Activated CD8-positive, alpha-beta T cell treated with anti-CD3 and anti-CD28 coated beads for 36 hours (primary cell): ENCODE results near the gene FES. TPM values are rescaled to one million over a fixed set of nuclear protein-coding genes. Genes with fewer than 3 reads are reported as not detected.

ENCODE experiments used
- ATAC-seq: fragments of 200-7000 bp; cut with Tn5 transposase; one replicate; pipeline ENCODE4 v1.10.0; 2021; ENCODE audit warnings: mild to moderate bottlenecking, moderate library complexity
- CTCF ChIA-PET: fragments of 350-600 bp; sonication (Branson Sonifier 250); formaldehyde crosslinking; loops from one replicate; lab custom pipeline; 2021; ENCODE audit warnings: antibody characterized with exemption; lab: Charles Lee
- POLR2A ChIA-PET: fragments of 350-600 bp; sonication (Branson Sonifier 250); formaldehyde crosslinking; loops from one replicate; lab custom pipeline; 2021; ENCODE audit warnings: antibody characterized with exemption; lab: Charles Lee
- DNase-seq: peaks from one replicate; pipeline ENCODE4 v3.0.0-alpha.2; 2020
- H3K27ac Mint-ChIP-seq: one replicate; pipeline ENCODE4 v1.8.0; 2021; ENCODE audit warnings: mild to moderate bottlenecking, mixed read lengths
- H3K27me3 Mint-ChIP-seq: one replicate; pipeline ENCODE4 v1.8.0; 2021; ENCODE audit warnings: mixed read lengths
- H3K36me3 Mint-ChIP-seq: one replicate; pipeline ENCODE4 v1.8.0; 2021; ENCODE audit warnings: low read depth, mixed read lengths
- H3K4me1 Mint-ChIP-seq: one replicate; pipeline ENCODE4 v1.8.0; 2021; ENCODE audit warnings: low read depth, mixed read lengths
- H3K4me3 Mint-ChIP-seq: one replicate; pipeline ENCODE4 v1.8.0; 2021; ENCODE audit warnings: mild to moderate bottlenecking, moderate library complexity, mixed read lengths
- H3K9me3 Mint-ChIP-seq: one replicate; pipeline ENCODE4 v1.8.0; 2021; ENCODE audit warnings: mixed read lengths
- intact Hi-C: fragments of 100-400 bp; cut with micrococcal nuclease; formaldehyde crosslinking; loops from one replicate; pipeline ENCODE4 v1.10.0; 2022
- total RNA-seq, 2 experiments: library from RNA; stranded (reverse); gene quantifications; one replicate each; pipeline ENCODE4 v1.2.3, GENCODE V29; 2021
- TF ChIP-seq, protein P1 (sequence below): fragments of 200-600 bp; IDR thresholded peaks from one replicate; pipeline ENCODE4 v1.8.0; 2022; ENCODE audit warnings: antibody characterized with exemption, mild to moderate bottlenecking

The FES gene
- total RNA-seq, 2 experiments from 2014 or later, result 4.1 to 4.6 TPM

DNA sequence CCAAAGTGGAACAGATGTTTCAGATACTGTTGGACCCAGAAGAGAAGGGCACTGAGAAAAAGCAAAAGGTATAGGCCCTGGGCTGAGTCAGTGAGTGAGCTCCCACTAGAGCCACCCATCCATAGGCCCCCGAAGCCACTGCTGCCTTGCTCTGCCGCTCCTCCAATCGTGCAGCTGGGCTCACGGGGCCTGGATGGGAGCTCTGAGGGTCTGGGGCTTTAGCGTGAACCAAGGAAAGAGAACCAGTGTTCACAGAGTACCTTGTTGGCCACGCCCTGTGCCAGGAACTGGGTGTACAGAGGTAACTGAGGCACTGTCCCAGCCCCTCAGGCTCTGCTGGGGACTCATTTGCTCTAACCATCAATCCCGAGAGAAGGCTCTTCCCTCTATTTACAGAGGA is 55.5 kb downstream of the FES start:
- Mint-ChIP-seq H3K4me3 (no peak overlapping the region), H3K27me3 (no peaks in the 10 kb centered on the region), H3K4me1 (peaks cover 11% of the 10 kb centered on the region), H3K27ac (no peak overlapping the region), H3K36me3 (peaks cover 34% of the 10 kb centered on the region), H3K9me3 (no peaks in the 10 kb centered on the region)
- DNase-seq (no peak), ATAC-seq (no peak)
- intact Hi-C loops, result no loop called here
- TF ChIP-seq, protein P1, sequence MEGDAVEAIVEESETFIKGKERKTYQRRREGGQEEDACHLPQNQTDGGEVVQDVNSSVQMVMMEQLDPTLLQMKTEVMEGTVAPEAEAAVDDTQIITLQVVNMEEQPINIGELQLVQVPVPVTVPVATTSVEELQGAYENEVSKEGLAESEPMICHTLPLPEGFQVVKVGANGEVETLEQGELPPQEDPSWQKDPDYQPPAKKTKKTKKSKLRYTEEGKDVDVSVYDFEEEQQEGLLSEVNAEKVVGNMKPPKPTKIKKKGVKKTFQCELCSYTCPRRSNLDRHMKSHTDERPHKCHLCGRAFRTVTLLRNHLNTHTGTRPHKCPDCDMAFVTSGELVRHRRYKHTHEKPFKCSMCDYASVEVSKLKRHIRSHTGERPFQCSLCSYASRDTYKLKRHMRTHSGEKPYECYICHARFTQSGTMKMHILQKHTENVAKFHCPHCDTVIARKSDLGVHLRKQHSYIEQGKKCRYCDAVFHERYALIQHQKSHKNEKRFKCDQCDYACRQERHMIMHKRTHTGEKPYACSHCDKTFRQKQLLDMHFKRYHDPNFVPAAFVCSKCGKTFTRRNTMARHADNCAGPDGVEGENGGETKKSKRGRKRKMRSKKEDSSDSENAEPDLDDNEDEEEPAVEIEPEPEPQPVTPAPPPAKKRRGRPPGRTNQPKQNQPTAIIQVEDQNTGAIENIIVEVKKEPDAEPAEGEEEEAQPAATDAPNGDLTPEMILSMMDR, result no peak
- CTCF ChIA-PET, result interaction anchor here (5.8 to 11.3 kb wide), 2 partner anchors 7 to 17 kb away, joined by 54 to 178 read pairs; partner anchors contain the start of genes HDDC3, RCCD1 and UNC45A
- POLR2A ChIA-PET, result interaction anchor here (13.4 kb wide), 1 partner anchor 16 kb away, joined by 98 read pairs; the partner anchor contains the start of gene RCCD1

DNA sequence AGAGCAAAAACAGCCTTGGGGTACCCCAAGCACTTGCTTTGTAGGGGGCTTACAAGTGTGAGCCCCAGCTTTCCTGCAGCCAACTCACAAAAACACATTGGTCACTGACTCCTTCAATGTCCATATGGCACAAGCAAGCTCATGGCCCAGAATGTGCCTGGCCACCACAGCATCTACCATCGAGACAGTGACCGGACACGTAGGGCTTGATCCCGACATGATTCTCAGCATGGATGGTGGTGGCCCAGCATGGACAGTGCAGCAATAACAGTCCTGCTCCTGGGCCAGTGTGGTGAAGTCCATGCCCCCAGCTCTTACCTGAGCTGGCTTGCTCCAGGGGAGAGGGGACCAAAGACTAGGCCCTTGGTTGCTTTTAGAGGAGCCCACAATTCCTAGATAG is 56.7 kb downstream of the FES start:
- H3K27ac Mint-ChIP-seq, result no peak overlapping the region
- H3K36me3 Mint-ChIP-seq, result peaks cover 38% of the 10 kb centered on the region
- ChIA-PET POLR2A (interaction anchor here (2.7 to 13.4 kb wide), 2 partner anchors 9 to 14 kb away, joined by 13 to 98 read pairs; partner anchors contain the start of genes HDDC3 and RCCD1), CTCF (interaction anchor here (0.7 to 5.8 kb wide), 3 partner anchors 8 to 30 kb away, joined by 3 to 54 read pairs (median 3); partner anchors contain the start of genes HDDC3 and UNC45A)
- no peaks in the 10 kb centered on the region for H3K9me3 Mint-ChIP-seq
- H3K27me3 Mint-ChIP-seq, result no peaks in the 10 kb centered on the region
- TF ChIP-seq, protein P1, result no peak
- ATAC-seq (no peak), DNase-seq (no peak)
- no peak overlapping the region for H3K4me3 Mint-ChIP-seq
- peaks cover 9% of the 10 kb centered on the region for H3K4me1 Mint-ChIP-seq
- intact Hi-C loops, result no loop called here

DNA sequence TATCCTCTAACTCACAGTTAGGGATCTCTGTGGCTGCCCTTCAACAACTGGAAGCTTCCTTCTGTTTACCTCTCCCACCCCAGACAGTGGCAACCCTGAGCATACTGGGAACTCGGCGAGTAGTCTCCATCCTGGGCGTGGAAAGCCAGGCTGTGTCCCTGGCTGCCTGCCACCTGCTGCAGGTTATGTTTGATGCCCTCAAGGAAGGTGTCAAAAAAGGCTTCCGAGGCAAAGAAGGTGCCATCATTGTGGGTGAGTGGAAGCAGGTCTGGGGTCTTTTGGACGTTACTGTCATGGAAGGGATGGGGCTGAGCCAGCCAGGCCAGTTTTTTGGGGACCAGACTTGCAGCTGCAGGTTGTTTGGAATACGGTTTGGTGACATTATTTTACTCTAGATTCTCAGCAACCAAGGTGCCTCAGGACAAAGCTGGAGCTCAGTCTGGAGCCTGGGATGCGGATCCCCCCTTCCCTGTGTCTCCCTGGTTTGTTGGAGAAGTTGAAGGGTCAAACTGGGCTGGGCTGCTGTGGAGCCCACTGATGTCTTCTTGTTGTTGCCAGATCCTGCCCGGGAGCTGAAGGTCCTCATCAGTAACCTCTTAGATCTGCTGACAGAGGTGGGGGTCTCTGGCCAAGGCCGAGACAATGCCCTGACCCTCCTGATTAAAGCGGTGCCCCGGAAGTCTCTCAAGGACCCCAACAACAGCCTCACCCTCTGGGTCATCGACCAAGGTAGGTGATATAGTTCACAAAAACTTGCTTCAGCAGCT is 58.2 kb downstream of the FES start:
- ATAC-seq, result no peak

DNA sequence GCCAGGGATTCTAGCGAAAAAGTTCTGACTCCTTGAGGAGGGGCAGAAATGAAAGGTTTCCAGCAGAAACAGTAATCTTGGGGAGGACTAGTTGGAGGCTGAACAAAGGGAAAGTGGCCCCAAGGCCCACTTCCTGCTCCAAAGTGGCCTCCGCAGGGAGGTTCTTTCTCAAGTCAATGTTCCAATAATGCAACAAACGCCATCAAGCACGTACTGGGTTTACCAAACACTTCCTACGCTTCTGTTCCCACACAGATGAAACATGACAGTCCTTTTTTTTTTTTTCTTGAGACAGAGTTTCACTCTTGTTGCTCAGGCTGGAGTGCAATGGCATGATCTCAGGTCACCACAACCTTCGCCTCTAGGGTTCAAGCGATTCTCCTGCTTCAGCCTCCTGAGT is 60.8 kb downstream of the FES start:
- CTCF ChIA-PET, result interaction anchor here (1.2 to 5.8 kb wide), 3 partner anchors 9 to 12 kb away, joined by 4 to 54 read pairs (median 29); partner anchors contain the start of genes HDDC3, RCCD1 and UNC45A
- intact Hi-C loops, result no loop called here
- Mint-ChIP-seq H3K27me3 (no peaks in the 10 kb centered on the region), H3K9me3 (no peaks in the 10 kb centered on the region), H3K36me3 (peaks cover 38% of the 10 kb centered on the region), H3K4me1 (no peaks in the 10 kb centered on the region), H3K27ac (no peak overlapping the region), H3K4me3 (no peak overlapping the region)
- TF ChIP-seq, protein P1, result no peak
- POLR2A ChIA-PET, result interaction anchor here (0.9 to 13.4 kb wide), 3 partner anchors 10 to 15 kb away, joined by 4 to 98 read pairs (median 8); partner anchors contain the start of genes RCCD1 and UNC45A
- DNase-seq, result no peak
- ATAC-seq, result no peak

More for the DNA sequence above, 58.2 kb downstream of the FES start:
- Mint-ChIP-seq H3K4me1 (no peaks in the 10 kb centered on the region), H3K27ac (no peak overlapping the region), H3K27me3 (no peaks in the 10 kb centered on the region), H3K9me3 (no peaks in the 10 kb centered on the region), H3K36me3 (peaks cover 40% of the 10 kb centered on the region), H3K4me3 (no peak overlapping the region)
- DNase-seq, result no peak
- CTCF ChIA-PET, result interaction anchor here (4.7 to 5.8 kb wide), 2 partner anchors 10 to 14 kb away, joined by 29 to 54 read pairs; partner anchors contain the start of genes HDDC3, RCCD1 and UNC45A
- POLR2A ChIA-PET, result interaction anchor here (2.7 to 13.4 kb wide), 2 partner anchors 11 to 13 kb away, joined by 13 to 98 read pairs; partner anchors contain the start of genes HDDC3 and RCCD1
- TF ChIP-seq, protein P1, result no peak
- intact Hi-C loops, result no loop called here

Other genes with a start within 250 kb of the FES start
- gene BLM, start 167.2 kb upstream of the FES start, total RNA-seq, result 10 to 100 TPM; 45.2 to 53.6 TPM
- gene FURIN, start 15.9 kb upstream of the FES start, total RNA-seq, result 100 to 1,000 TPM; 111 to 117 TPM
- 10 to 100 TPM; 85.0 to 87.7 TPM for gene MAN2A2, start 18.8 kb downstream of the FES start, total RNA-seq
- 10 to 100 TPM; 34.2 to 35.6 TPM for gene HDDC3, start 48.0 kb downstream of the FES start, total RNA-seq
- gene UNC45A, start 50.8 kb downstream of the FES start, total RNA-seq, result 10 to 100 TPM; 65.0 to 66.8 TPM
- 10 to 100 TPM; 30.0 to 30.9 TPM for gene RCCD1, start 70.4 kb downstream of the FES start, total RNA-seq
- 10 to 100 TPM; 83.1 to 96.9 TPM for gene PRC1, start 110.0 kb downstream of the FES start, total RNA-seq
- gene VPS33B, start 138.1 kb downstream of the FES start, total RNA-seq, result 10 to 100 TPM; 22.2 to 22.9 TPM
- gene SV2B, start 215.8 kb downstream of the FES start, total RNA-seq, result not detected